A172 (cell line): Measurements from ENCODE around the gene COMT. TPM values are rescaled to one million over a fixed set of nuclear protein-coding genes. Genes with fewer than 3 reads are reported as not detected.

ENCODE experiments used
- DNase-seq: peaks from one replicate; pipeline ENCODE4 v3.0.0-alpha.2; 2015; ENCODE audit warnings: low spot score
- total RNA-seq: library from RNA; depleted of rRNA; stranded (reverse); fragments of >200 nt; shearing (Covaris generic); gene quantifications from 2 replicates; pipeline ENCODE4 v1.2.3, GENCODE V29; 2014

COMT gene
- total RNA-seq, 1 experiment from 2014 or later, result 130 TPM

DNA sequence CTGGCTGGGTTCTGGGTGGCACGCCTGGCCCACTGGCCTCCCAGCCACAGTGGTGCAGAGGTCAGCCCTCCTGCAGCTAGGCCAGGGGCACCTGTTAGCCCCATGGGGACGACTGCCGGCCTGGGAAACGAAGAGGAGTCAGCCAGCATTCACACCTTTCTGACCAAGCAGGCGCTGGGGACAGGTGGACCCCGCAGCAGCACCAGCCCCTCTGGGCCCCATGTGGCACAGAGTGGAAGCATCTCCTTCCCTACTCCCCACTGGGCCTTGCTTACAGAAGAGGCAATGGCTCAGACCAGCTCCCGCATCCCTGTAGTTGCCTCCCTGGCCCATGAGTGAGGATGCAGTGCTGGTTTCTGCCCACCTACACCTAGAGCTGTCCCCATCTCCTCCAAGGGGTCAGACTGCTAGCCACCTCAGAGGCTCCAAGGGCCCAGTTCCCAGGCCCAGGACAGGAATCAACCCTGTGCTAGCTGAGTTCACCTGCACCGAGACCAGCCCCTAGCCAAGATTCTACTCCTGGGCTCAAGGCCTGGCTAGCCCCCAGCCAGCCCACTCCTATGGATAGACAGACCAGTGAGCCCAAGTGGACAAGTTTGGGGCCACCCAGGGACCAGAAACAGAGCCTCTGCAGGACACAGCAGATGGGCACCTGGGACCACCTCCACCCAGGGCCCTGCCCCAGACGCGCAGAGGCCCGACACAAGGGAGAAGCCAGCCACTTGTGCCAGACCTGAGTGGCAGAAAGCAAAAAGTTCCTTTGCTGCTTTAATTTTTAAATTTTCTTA, 27.8 kb downstream of the COMT start:
- no peak for DNase-seq

GRCh38 chr22:19970031-19970478, 28.5 kb downstream of the COMT start:
- DNase-seq, result no peak

DNA sequence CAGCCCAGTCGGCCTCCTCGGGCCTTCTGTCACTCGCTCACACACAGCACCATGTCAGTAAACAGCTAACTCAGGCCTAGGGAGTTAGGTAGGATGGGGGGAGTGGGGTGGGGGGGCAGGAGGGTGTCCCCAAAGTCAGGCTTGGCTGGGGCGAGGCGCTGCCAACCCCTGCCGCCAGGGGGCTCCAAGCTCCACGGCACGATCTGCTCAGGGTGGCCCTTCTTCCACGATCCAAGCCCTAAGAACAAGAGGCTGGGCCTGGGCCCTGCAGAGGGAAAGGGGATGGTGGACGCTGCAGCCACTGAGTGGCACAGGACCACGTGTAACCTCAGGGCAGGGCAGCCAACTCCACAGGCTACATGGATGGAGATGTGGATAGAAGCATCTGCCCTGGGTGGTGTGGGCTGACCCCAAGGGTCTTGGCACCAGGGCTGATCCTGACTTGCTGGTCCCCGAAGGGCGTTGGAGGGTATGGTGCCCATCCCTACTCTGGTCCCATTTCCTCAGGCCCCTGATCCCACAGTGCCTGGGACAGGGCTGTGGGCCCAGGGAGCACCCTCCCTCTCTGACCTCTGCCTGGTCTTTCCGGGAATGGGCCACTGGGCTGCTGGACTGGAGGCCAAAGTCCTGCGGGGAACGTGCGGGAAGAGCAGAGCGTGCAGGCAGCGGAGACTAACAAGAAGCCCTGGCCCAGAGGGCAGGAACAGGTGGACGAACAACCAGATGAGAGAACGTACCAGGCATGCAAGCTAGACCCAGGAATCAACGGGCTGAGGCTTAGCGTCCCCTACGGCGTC, 29.1 kb downstream of the COMT start:
- DNase-seq, result no peak

DNA sequence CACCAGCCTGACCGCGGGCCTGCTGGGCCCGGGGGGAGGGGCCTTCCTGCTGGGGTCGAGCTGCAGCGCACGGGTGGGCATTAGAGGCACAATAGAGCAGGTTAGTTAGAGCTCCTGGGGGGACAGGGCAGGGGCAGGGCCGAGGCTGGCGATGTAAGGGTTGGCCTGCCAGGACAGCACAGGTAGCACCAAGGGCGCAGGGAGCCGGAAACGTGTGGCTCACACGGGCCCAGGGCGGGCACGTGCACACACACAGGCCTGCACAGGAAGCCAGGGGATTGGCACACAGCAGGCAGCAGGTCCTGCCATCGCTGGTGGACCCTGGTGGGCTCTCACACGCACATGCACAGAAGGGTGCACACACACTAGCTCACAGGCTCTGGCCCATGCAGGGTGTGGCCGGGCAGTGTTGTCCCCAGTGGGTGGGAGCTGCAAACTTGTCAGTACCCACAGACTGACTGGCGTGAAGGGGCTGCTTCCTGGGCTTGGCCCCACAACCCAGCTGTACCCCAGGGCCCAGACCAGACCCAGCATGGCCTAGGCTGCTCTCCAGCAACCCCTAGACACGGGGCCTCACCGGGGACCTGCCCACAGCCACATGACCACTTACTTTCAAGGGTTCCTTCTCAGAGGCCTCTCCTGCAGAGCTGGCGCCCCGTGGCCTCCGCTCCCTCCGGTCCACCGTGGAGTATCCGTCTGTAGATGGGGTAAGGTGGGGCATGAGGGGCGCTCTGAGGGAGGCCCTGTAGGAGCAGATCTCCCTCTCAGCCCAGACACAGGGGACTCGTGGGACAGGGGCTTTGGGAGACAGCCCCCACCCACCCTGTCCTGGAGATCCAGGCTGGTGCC, 29.9 kb downstream of the COMT start:
- DNase-seq, result no peak

DNA sequence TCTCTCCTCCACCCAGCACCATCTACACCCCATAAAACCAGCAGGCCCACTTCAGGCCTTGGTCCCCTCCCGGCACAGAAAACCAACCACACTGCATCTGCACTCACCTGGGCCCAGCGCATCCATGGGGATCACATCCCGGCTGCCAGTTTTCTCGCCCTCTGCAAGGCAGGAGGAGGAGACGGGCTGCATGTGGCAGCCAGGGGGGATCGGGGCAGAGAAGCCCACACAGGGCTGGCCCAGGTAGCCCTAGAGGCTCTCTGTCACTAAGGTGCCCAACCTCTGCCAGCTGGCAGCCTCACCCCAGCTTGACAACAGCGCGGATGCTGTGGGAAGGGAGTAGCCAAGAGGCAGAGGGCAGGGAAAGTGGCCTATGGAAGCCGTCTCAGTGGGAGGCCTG, 30.7 kb downstream of the COMT start:
- no peak for DNase-seq

DNA sequence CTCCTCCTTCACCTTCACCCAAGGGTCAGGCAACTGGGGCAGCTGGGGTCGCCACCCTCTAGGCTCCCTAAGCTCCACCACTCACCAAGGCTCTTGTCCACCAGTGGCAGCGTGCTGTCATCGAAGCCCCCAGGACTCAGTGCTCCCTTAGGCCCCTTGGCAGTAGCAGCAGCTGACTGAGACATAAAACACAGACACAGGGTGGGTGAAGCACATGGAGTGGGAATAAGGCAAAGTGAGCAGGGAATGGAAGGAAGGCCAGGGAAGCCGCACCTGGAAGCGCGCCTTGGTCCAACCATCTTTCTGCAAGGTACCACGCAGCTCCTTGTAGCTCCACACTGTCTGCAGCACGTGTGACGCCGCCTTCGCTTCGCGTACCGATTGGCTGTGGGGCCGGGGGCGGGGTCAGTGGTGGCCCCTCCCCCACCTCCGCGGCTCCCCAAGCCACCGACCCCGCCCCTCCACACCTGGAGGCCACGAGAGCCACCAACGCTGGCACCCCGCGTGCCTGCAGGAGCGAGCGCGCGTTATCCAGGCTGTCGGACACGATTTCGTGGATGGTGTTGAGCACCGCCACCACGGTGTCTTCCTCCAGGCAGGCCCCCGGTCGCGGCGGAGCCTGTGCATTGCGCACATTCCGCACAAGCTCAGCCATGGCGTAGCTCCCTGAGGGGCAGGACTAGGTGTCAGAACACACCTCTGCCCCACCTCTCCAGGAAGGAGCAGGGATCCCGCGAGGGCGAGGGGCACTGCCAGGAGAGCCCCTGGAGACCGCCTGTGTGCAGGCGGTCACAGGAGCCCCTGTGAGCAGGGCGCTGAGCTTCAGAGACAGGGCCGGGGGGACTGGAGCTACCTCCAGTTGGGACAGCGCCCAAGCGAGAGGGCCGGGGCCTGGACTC, 31.3 kb downstream of the COMT start:
- DNase-seq, result no peak

- no peak for DNase-seq
Measured at GRCh38 chr22:19973551-19974267, 32.1 kb downstream of the COMT start.

DNA sequence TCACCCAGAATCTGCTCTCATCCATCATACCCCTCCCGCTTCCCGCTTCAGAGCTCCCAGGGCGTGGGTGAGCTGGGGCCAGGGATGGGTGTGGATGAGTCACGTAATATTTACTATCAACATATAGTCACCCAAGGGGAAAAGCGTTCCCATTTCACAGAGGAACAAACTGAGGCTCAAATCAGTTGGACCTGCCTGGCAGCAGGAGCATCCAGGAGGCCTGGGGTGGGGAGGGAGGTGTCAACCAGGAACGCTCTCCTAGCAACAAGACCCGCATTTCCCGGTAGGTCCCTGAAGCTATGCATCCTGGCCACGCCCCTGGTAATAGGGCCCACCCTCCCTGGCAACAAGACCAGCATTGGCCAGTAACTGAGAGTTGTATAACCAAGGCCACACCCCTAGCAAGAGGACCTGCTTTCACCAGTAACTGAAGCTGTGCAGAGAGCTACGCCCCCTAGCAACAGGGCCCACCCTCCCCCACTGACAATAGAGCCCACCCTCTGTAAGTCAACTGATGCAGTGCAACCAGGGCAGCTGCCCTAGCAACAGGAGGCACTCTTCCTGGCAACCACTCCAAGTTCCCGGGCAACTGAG, 32.8 kb downstream of the COMT start:
- peak; percentile 67 for DNase-seq

- peak; percentile 62 for DNase-seq
Measured at GRCh38 chr22:19974935-19975706, 33.5 kb downstream of the COMT start.

DNA sequence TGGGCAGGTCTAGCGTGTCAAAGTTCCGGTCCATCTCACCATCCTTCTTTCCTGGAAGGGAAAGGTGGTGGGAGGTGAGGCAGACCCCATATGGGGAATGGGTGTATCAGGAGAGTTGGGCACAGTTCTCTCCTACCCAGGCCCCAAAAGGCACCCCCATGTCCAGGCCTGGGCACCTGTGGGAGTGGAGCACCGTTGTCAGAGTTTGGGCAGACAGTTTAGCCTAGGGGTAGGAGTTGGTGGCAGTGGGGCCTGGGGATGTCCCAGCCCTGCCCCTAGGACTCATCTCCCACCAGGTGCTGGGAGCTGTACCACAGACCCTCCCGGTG, 34.1 kb downstream of the COMT start:
- DNase-seq, result no peak

DNA sequence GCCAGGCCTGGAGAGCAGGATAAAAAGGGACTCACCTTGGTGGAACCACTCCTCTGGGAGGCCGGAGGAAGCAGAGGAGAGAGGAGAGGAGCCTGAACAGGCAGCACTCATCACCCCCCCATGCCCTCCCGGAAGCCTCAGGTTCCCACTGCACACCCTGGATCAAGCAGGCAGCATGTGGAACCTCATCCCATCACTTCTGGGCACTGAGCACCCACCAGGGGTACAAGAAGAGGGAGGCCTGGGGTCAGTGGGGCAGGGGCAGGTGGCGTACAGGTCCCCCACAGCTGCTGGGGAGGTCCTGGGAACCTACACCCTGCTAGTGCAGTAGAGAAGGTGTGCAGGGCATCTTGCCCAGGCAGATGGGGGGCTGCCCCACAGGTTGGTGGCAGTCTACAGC, 35.1 kb downstream of the COMT start:
- no peak for DNase-seq

- no peak for DNase-seq
Measured at GRCh38 chr22:19977296-19978243, 36.0 kb downstream of the COMT start.

DNA sequence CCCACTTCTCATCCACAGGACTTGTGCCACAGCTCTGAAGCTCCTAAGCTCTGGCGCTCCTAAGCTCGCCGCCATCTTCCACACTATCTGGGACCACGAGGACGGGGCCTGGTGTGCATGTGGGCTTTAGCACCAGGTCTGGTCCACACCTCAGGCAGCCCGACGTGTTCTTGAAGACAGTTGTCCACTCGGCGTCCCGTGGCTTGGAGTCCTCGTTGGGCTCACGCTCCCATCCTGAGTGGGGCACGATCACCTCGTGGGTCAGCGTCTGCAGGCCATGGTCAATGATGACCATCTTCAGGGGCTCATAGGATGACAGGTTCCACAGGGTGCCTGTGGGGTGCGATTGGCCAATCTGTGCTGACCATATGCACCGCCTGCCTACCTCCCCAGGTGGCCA, 37.2 kb downstream of the COMT start:
- no peak for DNase-seq

- DNase-seq, result no peak
Measured at GRCh38 chr22:19979712-19980493, 38.3 kb downstream of the COMT start.

DNA sequence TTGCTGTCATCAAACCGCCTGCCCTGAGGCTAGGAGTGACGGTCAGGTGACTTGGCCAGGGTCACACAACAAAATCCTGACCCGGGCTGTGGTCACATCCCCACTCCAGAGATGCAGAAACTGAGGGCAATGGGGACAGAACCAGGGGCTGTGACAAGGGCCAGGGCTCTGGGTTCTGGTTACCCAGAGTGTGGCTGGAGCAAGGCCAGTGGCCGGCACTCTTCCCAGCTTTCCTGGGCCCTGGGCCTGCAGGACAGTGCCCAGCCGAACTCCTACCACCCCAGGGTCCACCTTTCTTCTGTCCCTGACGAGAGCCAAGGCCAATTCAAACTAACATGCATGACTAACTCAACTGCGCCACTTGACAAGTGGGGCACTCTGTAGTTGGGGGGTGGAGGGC, 39.2 kb downstream of the COMT start:
- DNase-seq, result no peak

- DNase-seq, result no peak
Measured at GRCh38 chr22:19981171-19981960, 39.8 kb downstream of the COMT start.
